GM18499 (cell line): ENCODE measurements around the gene SCN7A.

Source experiments
- ATAC-seq: cut with Tn5 transposase; IDR thresholded peaks from one replicate; pipeline ENCODE4 v1.9.1; 2021; ENCODE audit warnings: moderate number of reproducible peaks; ENCODE audit not compliant: insufficient read depth, unreplicated experiment

SCN7A gene

DNA sequence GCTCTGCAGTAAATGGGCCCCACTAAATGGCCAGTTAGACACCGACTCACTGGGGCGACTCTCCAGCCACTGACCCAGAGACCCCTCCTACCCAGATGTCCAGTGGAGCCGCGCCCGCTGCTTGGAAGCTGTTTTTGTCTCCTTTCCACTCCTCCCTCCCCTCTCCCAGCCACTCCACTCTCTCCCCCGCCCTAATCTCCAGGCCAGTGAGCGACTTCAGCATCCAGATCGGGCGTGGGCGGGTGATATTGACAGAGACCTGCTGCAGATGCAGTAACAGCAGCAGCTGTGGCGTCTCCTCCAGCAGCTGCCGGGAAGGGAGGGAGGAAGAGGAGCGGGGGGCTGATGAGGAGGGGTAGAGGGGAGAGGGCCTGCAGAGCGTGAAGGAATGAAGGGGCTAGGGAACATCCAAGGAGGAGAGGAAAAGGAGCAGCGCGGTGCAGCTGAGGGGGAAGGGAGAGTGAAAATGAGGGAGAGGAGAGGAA lies at the start of gene SCN7A:
SCN7A (minus strand) TSS at position 110 of the 485 bp plus-strand sequence. CDS start 16,553 bp downstream, outside the sequence.
- no peak for ATAC-seq

DNA sequence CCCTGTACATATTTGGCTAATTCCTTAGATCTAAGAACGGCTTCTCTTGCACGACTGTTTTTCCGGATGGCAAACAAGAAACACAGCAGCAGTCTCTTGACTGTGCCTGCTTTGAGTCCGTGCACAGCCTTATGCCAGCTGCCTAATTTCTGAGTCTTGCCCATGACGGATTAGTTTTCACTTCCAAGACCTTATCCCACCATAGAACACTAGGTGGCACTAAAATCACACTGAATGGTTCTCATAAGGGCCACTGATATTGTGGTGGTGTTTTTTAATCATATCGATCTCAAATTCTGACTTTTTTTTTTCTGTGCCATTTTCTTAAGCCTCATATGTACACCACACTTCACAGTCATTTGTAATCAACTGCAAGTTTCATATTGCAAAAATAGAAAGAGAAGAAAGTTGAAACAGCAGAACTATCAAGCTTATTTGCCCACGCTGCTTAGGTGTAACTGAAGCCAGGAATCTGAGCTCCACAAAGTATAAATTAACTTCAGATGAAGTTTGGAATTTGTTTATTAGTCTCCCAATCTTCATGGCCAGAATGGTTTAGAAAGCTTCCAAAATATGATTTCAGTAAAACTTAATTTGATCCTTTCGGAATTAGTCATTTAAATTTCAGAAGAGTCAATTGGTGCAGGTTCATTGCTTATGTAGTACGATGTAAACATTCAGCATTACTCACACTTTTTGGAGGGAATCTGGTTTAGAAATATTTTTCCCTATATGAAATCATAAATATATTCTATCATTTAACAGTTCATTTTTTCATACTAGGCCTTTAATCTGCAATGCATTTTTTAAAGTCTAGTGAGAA lies 45.5 kb upstream of the SCN7A start:
- no peak for ATAC-seq

DNA sequence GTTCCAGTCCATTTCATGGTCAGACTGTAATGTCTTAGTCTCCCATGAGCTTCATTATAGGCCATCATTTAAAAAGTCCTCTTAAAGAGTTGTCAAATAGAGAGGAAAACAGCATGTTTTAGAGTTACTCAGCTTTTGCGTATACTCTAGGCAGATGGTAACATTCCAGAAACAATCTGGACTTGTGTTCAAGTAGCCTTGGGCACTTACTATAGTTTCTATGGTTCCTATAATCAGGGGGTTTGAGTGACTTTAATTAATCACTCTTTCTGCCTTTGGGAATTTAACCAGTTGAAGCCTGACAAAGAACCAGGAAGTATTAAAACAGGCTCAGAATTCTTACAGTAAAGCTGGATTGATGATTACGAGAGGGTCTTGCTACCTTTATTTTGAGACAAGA lies 42.1 kb upstream of the SCN7A start:
- ATAC-seq = no peak

DNA sequence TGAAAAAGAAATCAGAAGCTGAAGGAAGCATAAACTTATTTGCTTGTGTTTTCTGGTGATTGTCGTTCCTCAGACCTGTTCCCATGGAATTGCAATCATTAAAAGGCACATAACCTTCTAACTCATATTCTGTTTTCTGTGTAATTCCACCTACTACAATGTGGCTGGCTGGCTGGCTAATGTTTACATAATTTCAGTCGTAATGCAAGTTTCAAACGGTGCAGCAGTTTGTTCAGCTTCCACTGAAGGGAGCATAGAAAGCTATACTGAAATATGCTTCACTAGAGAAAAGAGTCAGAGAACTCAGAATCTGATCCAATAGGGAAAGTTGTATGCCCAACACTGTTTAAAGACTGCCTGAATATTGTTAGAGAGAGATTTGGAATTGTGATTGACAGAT lies 27.1 kb upstream of the SCN7A start:
- no peak for ATAC-seq

DNA sequence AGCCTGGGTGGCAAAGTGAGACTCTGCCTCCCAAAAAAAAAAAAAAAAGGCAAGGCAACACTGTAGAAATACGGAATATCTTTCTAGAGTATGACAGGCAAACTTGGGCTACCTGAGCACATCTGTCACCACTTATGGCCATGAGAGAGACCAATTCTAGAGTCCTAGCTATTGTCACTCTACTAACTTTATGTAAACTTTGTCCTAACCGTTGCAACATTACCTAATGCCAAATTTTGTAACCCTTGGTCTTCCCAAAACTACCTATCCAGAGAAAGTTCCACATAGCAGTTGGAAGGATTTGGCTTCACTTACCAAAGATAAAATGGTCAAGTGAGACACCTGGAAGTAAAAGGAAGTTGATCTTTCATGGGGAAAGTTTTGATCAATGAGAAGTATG lies 26.6 kb upstream of the SCN7A start:
- ATAC-seq = no peak

DNA sequence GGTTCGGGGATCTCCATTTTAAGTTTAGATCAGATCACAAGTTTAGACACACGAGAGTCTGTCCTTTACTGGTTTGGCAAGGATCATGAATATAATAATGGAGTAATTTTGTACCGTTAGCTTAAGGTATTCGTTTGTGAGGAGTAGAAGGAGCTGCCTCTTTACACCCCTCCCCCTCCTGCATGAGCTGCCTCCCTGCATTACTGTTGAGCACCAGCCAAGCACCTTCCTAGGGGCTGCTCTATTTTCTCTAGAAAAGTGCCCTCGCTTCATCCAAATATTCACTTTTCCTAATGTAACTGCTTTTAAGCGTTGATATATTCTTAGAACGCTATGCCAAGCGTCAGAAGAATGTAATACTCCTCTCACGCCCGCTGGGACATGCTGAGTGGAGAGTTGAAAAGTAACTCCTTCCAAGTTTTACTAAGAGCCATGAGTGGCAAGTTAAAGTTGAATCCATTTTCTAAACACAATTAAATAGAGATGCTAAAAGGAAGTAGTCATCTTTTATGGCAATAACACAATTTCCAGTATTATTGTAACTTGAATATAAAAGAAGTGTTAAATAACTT lies 25.4 kb upstream of the SCN7A start:
- ATAC-seq = no peak

DNA sequence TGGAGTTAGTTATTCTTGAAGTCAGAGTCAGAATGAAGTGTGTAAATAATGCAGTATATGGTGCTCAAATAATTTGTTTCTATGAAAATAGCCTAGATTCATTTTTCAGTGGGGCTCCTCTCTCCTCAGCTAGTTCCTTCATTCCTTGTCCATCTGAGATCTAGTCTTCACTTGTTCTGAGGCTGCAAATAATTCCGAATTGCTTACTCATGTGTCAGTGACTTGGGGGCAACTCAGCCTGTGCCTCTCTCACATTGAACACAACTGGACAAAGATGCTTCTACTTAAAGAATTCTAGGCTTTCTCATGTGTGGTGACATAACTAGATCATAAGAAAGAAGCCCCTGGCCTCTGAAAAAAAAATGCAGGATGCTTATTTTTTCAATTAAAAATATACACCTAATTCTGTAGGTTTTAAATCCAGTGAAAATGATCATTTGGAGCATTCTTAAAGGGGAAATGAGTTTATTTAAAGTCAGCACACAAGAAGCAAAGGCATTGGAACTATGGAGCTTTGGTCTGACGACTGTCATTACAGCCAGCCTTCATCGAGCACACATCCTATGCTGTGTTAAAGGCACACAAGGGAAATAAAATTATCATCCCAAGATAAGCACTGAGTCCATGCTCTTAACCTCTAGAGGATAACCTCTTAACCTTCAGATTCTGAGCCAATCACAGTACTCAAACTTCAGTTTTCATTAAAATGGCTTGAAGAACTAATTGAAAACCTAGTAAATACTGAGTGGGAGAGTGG lies 24.8 kb upstream of the SCN7A start:
- ATAC-seq = no peak

DNA sequence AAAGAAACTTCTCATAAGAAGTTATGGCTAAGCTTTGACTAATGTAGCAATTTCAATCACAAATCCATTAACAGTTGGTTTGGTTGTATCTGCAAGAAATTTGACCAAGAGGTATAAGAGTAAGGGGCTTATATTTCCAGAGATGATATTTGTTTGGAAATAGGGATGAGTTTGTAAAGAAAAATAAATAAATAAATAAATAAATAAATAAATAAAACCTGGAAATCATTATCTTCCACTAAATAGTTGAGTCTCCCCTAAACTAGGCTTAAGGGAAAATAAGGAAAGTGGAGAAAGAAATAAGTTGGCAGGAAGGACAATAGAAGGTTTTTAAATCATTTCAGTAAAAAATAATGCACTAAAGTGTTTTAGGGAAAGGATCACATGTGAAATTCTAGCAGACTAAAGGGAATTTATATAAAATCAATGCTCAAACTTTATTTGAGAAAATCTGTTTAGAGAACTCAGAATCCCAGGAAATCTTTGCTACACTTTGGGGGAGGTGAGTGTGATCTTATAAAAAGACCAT lies 23.5 kb upstream of the SCN7A start:
- no peak for ATAC-seq

DNA sequence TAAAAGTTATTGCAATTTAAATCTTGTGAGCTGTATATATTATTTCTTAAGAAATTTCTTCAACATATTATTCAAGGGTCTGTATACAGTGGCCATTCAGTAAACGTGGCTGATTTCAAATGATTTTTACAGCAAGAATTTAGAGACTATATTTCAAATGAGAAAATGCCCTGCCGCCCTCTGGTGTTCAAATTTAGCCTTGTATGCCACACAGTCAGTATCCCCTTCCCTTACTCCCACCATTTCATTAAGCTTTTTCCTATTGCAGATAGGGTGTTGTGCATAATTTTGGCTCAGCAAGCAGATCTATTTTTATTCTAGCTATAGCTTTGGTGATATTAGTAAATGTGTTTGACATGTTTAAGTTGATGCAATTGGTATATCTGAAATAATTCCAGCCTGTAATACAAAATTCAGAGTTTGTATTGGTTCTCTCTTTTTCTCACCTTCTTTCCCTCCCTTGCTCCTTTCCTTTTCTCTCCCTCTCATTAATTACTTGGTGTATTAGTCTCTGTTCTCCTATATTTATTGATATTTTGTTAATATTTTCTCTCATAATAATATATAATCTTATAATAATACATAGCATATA lies 22.8 kb upstream of the SCN7A start:
- no peak for ATAC-seq

DNA sequence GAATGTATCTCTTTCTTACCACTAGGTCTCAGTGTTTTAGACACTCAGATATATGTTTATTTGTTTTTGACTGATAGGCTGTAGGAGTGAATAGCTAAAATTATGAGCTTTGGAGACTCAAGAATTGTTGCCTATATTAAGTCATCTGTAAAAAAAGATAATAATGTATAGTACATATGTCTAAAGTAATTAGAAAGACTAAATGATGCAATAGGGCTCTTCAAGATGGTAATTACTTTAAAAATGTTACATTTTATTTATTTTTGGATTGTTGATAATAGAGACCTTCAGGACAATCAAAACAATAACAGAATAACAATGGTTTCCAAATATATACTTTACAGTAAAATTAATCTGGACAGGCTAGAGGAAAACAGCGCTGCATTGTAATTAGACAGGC lies 19.9 kb upstream of the SCN7A start:
- ATAC-seq = no peak

DNA sequence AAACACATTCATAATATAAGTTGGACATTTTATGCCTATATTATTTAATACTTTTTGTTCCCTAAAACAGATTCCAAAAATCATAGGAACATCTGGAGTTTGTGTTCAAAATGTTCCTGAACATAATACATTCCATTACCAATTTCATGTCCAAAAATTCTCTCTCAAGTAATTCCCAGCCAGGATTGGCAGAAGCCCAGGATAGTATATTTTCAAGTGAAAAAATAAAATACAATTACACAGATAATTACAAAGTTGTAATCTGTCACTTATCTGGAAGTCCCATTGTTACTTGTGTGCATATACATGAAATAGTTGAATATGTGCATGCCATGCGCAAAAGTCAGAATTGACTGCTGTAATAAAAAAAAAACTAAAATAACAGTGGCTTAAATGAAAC lies 5.2 kb upstream of the SCN7A start:
- ATAC-seq = no peak

DNA sequence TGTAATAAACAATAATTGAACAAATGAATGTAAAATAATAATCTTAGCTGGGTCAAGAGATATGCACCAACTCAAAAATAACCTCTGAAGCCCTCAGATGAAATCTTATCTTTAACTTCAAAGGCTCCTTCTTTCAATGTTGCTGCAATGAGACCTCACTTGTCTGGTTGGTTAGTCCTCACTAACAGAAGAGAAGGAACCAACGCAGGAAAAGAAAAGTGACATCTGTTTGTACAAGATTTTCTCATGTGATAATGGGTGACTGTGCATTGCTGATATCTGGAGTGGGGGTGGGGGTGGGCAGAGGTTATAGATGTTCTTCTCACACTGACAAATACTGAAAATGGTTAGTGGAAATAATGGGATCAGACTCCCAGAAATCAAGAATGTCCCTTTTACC lies 2.6 kb downstream of the SCN7A start:
- no peak for ATAC-seq

DNA sequence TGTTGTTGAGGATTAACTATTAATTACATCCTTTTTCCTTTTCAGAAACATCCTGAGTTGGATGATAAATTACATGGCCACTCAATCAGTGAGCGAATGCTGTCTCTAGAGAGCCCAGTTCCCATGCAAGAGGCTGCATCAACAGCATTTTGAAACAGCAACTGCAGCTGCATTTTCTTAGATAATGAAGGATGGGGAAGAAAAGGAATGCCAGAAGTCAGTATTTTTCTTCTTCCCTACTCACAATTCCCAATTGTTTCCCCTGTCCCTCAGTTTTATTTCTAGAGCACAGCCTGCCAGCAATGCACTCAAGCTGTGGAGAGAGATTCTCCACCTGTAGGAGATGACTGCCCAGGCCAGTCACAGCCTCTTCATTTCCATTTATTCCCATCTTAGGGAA lies 6.9 kb downstream of the SCN7A start:
- ATAC-seq = no peak

DNA sequence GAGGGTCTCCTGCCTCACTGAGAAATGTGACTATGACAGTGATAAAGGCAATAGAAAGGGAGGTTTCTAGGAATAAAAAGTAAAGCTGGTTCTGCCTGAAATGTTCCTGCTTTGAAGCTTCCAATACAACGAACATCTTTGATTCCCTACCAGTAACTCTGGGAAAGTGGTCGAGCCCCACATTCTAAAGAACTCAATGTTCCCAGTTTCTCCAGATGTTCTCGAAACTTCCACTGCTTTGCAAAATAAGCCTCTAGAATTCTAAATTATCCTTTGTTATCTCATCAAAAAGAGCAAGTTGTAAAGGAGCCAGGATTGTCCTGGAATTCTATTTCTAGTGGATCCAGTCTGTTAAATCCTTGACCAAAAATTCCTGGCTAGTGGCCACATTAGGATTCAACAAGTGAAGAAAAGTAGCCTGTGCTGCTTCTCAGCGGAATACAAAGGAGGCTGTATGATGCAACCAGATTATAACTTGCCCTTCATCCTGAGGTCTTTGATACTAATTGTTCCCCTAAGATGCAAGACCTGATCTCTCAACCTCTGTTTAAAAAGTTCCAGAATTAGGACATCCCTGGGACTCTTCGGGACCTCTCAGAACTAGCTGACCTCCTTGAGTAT lies 8.4 kb downstream of the SCN7A start:
- ATAC-seq = no peak

DNA sequence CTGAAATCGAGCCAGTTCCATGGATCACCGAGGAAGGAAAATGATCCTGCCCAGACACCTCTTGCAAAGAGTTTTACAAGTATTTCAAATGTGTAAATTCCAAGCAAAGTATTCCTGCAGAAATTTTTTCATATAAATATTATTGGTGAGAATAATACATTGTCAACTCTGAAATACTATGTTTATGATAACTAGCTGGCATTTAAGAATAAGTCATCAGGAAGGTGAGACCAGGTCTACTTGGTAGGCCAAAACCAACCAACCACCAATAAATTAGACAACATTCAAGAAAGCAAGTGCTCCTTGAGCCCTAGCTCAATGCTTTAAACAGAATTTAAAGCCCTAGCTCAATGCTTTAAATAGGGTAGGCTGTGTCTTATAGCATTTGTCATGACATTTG lies 21.7 kb downstream of the SCN7A start:
- no peak for ATAC-seq

DNA sequence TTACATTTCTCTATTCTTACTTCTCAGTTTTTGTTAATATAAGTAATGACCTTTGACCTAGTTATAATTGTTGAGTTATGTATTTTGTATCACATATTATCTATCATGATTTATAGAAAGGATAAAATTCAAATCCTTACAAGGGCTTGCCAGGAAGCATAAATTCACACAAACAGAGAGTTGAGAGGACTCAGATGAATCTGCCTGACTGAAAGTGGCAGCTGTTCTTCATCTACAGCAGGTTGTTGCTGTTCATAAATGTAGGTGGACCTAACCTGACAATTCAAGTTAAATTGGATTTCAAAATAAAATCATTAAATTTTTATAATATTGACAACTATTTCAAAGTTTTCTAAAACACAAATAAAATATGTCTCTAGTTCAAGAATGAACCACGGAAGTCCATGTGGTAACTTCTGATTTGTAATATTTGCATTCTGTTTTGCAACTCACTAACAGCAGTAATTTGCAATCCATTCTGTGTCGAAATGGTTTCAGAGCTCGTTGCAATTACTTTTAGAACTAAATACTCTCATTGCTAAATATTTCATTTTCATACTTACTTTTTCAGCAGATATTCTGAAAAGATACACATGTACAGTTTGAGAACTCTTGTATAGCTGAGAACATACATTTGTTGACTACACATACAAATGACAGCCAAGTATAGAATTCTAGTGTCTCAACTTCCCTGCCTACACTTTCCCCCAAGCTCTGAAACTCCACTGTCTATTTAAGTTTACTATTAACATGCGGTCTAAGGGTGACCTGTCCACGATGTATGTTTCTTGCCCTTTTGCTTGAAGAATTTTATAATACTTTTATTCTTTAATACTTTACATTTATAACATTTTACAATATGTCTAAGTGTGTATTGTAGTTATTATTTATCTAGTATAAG lies 25.7 kb downstream of the SCN7A start:
- ATAC-seq = no peak

DNA sequence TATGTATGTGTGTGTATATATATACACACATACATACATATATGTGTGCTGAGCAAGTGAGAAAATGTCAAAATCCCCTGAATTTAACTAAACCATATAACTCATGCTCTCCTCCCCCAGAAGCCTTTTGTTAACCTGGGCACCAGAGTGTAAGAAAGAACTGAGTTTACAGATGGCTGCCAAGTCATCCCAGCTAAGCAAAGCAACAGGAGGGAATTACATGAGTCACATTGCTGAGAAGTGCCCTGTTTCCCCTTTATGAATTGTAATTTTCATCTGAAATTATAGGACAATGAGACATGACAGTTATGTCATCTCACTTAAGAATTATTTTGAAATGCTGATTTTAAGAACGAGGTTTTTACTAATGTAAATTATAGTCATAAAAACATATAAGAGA lies 29.9 kb downstream of the SCN7A start:
- ATAC-seq = no peak

DNA sequence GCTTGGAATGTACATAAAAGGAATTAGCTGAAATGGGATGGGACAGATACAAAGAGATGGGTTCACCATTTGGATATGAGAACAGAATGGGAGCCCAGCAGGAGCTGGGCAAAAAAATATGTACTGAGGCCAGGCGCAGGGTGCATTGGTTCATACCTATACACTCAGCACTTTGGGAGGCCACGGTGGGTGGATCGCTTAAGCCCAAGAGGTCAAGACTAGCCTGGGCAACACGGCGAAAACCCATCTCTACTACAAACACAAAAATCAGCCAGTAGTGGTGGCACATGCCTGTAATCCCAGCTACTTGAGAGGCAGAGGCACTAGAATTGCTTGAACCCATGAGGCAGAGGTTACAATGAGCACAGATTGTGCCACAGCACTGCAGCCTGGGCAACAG lies 30.4 kb downstream of the SCN7A start:
- no peak for ATAC-seq

DNA sequence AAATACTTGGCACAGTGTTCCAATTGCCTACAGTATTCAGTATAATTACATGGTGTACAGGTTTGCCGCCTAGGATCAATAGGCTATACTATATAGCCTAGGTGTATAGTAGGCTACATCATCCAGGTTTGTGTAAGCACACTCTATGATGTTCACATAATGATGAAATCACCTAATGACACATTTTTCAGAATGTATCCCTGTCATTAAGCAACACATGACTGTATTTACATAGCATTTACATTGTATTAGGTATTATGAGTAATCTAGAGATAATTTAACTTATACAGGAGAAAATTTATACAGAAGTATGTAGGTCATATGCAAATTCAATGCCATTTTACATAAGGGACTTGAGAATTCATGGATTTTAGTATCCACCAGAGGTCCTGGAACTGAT lies 35.4 kb downstream of the SCN7A start:
- no peak for ATAC-seq
